Activated T-cell treated with anti-CD3 and anti-CD28 coated beads, Interleukin-2, amount 50 U/mL, for 24 hours (primary cell): ENCODE measurements around the gene TPSG1.
"Not testable (repeated sequence)": the region's sequence is repeated elsewhere in the genome, so short reads cannot be mapped to it uniquely, and the experiment has no call there.

ENCODE experiments used
- DNase-seq: peaks from one replicate; pipeline ENCODE4 v3.0.0-alpha.2; 2020
- H3K27ac Mint-ChIP-seq: 2 replicates; pipeline ENCODE4 v1.8.0; 2020; ENCODE audit warnings: mild to moderate bottlenecking, mixed read lengths
- H3K27me3 Mint-ChIP-seq: 2 replicates; pipeline ENCODE4 v1.8.0; 2020; ENCODE audit warnings: mixed read lengths
- H3K36me3 Mint-ChIP-seq: 2 replicates; pipeline ENCODE4 v1.8.0; 2020; ENCODE audit warnings: low read depth, mixed read lengths
- H3K4me1 Mint-ChIP-seq: 2 replicates; pipeline ENCODE4 v1.8.0; 2020; ENCODE audit warnings: low read depth, mixed read lengths
- H3K4me3 Mint-ChIP-seq: 2 replicates; pipeline ENCODE4 v1.8.0; 2020; ENCODE audit warnings: mild to moderate bottlenecking, moderate library complexity, mixed read lengths
- H3K9me3 Mint-ChIP-seq: 2 replicates; pipeline ENCODE4 v1.8.0; 2020; ENCODE audit warnings: mixed read lengths

Gene TPSG1

DNA sequence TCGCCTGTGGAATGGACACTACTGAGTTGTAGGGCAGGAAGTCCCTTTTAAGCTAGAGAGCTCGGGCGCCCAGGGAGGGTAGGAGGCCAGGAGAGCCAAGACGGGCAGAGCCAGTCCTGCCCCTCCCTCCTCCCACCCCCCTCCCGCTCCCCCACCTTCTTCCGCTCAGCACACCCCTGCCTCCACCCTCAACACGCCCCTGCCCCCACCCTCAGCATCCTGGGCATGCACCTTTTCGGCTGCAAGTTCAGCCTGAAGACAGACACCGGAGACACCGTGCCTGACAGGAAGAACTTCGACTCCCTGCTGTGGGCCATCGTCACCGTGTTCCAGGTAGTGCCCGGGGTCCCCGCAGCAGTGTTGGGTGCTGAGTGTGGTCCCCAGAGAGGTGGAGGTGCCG, 18.3 kb downstream of the TPSG1 start:
- H3K27me3 Mint-ChIP-seq: no peaks in the 10 kb centered on the region
- H3K9me3 Mint-ChIP-seq: no peaks in the 10 kb centered on the region
- H3K4me3 Mint-ChIP-seq: peak overlapping the region; percentile 25
- H3K36me3 Mint-ChIP-seq: no peaks in the 10 kb centered on the region
- H3K4me1 Mint-ChIP-seq: peaks cover 4% of the 10 kb centered on the region
- H3K27ac Mint-ChIP-seq: no peak overlapping the region
- DNase-seq: no peak

DNA sequence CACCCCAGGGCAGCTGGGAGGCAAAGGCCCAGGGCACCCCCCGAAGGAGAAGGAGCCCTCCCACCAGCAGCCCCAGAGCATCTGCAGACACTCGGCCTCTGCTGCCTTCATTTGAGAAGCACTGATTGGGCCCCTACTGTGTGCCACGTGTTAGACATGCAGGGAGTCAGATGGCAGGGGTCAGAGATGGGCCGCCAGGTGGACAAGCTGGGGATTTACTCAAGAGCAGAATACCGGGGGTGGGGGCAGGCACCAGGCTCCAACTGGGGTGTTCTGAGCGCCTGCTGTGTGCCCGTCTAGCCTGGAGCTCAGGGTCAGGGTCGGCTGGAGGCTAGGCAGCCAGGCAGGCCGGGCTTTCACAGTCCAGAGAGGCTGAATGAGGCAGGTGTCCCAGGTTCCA, 18.7 kb downstream of the TPSG1 start:
- no peak for DNase-seq
- H3K36me3 Mint-ChIP-seq: no peaks in the 10 kb centered on the region

DNA sequence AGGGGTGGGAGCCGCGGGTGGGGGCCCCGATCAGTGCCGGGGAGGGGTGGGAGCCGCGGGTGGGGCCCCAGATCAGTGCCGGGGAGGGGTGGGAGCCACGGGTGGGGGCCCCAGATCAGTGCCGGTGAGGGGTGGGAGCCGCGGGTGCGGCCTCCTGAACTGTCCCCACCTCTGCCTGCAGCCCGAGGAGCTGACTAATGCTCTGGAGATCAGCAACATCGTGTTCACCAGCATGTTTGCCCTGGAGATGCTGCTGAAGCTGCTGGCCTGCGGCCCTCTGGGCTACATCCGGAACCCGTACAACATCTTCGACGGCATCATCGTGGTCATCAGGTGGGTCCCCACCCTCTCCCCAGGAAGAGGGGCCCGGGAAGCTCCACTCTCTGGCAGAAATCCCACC, 20.1 kb downstream of the TPSG1 start:
- H3K4me3 Mint-ChIP-seq: no peak overlapping the region
- peaks cover 4% of the 10 kb centered on the region for H3K4me1 Mint-ChIP-seq
- no peaks in the 10 kb centered on the region for H3K9me3 Mint-ChIP-seq
- no peak for DNase-seq
- no peaks in the 10 kb centered on the region for H3K27me3 Mint-ChIP-seq
- no peak overlapping the region for H3K27ac Mint-ChIP-seq
- H3K36me3 Mint-ChIP-seq: no peaks in the 10 kb centered on the region

More for the DNA sequence above, 18.7 kb downstream of the TPSG1 start:
- Mint-ChIP-seq H3K4me1 (peaks cover 4% of the 10 kb centered on the region), H3K4me3 (no peak overlapping the region), H3K27me3 (no peaks in the 10 kb centered on the region), H3K27ac (no peak overlapping the region), H3K9me3 (no peaks in the 10 kb centered on the region)

DNA sequence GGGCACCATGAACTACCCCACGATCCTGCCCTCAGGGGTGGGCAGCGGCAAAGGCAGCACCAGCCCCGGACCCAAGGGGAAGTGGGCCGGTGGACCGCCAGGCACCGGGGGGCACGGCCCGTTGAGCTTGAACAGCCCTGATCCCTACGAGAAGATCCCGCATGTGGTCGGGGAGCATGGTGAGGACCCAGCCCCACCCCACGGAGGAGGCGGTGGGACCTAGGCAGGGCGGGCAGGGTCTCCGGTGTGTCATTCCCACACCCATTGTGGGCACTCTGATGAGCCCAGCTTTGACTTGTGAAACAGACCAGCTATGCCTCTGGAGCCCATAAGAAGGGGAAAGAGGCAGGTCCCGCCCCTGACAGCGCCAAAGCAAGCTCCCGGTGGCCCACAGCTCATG, 22.8 kb downstream of the TPSG1 start:
- H3K4me3 Mint-ChIP-seq: no peak overlapping the region
- no peaks in the 10 kb centered on the region for H3K9me3 Mint-ChIP-seq
- no peaks in the 10 kb centered on the region for H3K4me1 Mint-ChIP-seq
- no peaks in the 10 kb centered on the region for H3K27me3 Mint-ChIP-seq
- DNase-seq: no peak
- no peak overlapping the region for H3K27ac Mint-ChIP-seq
- no peaks in the 10 kb centered on the region for H3K36me3 Mint-ChIP-seq

GRCh38 chr16:1201444-1201843, 23.6 kb downstream of the TPSG1 start:
- Mint-ChIP-seq H3K4me3 (no peak overlapping the region), H3K27ac (no peak overlapping the region), H3K9me3 (no peaks in the 10 kb centered on the region), H3K4me1 (no peaks in the 10 kb centered on the region), H3K27me3 (no peaks in the 10 kb centered on the region), H3K36me3 (no peaks in the 10 kb centered on the region)
- no peak for DNase-seq

- no peaks in the 10 kb centered on the region for H3K36me3 Mint-ChIP-seq
- no peaks in the 10 kb centered on the region for H3K4me1 Mint-ChIP-seq
- H3K27me3 Mint-ChIP-seq: no peaks in the 10 kb centered on the region
- H3K9me3 Mint-ChIP-seq: no peaks in the 10 kb centered on the region
- H3K4me3 Mint-ChIP-seq: no peak overlapping the region
- H3K27ac Mint-ChIP-seq: no peak overlapping the region
- DNase-seq: no peak
Observed at GRCh38 chr16:1200014-1200627, 24.9 kb downstream of the TPSG1 start.

DNA sequence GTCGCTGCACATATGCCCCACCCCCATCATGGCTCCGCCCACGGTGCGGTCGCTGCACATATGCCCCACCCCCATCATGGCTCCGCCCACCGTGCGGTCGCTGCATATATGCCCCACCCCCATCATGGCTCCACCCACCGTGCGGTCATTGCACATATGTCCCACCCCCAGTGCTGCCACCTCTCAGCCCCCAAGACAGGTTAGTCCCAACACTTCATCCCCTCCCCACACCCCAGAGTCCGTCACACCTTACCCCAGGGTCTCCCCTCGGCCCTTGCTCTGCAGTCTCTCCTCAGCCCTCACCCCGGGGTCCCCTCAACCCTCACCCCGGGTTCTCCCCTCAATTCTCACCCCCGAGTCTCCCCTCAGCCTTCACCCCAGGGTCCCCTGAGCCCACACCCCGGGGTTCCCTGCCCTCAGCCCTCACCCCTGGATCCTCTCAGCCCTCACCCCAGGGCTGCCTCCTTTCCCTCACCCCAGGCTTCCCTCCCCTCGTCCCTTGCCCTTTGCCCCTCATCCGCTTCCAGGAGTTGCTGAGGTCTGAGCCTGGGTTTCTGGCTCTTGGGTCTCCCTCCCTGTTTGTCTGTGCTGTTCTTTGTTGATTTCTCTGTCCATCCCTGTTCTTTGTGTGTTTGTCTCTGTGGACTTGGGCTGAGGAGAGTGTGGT, 25.6 kb downstream of the TPSG1 start:
- H3K27ac Mint-ChIP-seq: no peak overlapping the region
- H3K9me3 Mint-ChIP-seq: no peaks in the 10 kb centered on the region
- H3K4me3 Mint-ChIP-seq: no peak overlapping the region
- H3K36me3 Mint-ChIP-seq: no peaks in the 10 kb centered on the region
- H3K27me3 Mint-ChIP-seq: no peaks in the 10 kb centered on the region
- no peak for DNase-seq
- H3K4me1 Mint-ChIP-seq: no peaks in the 10 kb centered on the region

DNA sequence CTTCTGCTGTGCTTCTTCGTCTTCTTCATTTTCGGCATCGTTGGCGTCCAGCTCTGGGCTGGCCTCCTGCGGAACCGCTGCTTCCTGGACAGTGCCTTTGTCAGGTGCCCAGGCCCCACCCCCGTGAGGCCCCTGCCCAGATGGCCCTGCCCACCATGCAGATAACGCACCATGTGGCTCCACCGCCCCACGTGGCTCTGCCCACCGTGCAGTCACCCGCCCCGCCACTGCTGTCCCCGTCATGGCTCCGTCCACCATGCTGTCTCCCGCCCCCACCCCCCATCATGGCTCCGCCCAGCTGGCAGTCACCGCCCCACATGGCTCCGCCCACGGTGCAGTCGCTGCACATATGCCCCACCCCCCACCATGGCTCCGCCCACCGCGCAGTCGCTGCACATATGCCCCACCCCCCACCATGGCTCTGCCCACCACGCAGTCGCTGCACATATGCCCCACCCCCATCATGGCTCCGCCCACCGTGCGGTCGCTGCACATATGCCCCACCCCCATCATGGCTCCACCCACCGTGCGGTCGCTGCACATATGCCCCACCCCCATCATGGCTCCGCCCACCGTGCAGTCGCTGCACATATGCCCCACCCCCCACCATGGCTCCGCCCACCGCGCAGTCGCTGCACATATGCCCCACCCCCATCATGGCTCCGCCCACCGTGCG, 26.3 kb downstream of the TPSG1 start:
- H3K4me1 Mint-ChIP-seq, H3K36me3 Mint-ChIP-seq, H3K9me3 Mint-ChIP-seq, H3K27me3 Mint-ChIP-seq, H3K27ac Mint-ChIP-seq, H3K4me3 Mint-ChIP-seq, DNase-seq: not testable (repeated sequence)

- no peak overlapping the region for H3K27ac Mint-ChIP-seq
Observed at GRCh38 chr16:1198194-1198593, 26.9 kb downstream of the TPSG1 start.

DNA sequence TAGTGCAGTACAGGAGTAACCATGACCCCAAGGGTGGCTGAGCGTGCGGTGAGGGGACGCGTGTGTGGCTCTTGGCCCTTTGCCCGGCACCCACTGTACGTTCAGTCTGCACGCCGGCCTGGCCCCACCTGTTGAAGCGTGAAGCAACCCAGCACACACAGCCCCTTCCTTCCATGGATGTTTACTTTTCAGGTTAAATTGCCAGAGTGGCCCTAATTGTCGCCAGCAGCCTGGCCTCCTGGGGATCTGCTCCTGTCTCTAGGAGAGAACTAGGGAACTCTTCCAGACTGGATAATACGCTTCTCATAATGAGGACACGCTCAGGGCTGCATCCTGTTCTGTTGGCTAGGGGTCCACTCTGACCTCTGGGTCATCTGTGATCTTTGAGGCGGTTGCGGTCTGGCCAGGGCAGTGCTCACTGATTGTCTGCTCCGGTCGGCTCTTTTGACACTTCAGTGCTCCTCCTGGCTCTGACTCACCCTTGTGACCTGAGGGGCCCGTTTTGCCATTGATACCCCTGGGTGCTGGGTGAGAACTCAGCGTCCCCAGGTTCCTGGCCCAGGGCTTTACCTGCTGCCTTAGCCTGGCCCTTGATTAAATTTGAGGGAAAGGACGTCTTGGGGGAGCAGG, 27.7 kb downstream of the TPSG1 start:
- Mint-ChIP-seq H3K27me3 (peaks cover 3% of the 10 kb centered on the region), H3K4me1 (no peaks in the 10 kb centered on the region), H3K27ac (no peak overlapping the region), H3K4me3 (no peak overlapping the region), H3K9me3 (no peaks in the 10 kb centered on the region), H3K36me3 (no peaks in the 10 kb centered on the region)
- DNase-seq: no peak

More at GRCh38 chr16:1198194-1198593, 26.9 kb downstream of the TPSG1 start:
- H3K9me3 Mint-ChIP-seq: no peaks in the 10 kb centered on the region
- H3K36me3 Mint-ChIP-seq: no peaks in the 10 kb centered on the region
- no peak for DNase-seq
- no peak overlapping the region for H3K4me3 Mint-ChIP-seq
- H3K27me3 Mint-ChIP-seq: no peaks in the 10 kb centered on the region
- no peaks in the 10 kb centered on the region for H3K4me1 Mint-ChIP-seq

DNA sequence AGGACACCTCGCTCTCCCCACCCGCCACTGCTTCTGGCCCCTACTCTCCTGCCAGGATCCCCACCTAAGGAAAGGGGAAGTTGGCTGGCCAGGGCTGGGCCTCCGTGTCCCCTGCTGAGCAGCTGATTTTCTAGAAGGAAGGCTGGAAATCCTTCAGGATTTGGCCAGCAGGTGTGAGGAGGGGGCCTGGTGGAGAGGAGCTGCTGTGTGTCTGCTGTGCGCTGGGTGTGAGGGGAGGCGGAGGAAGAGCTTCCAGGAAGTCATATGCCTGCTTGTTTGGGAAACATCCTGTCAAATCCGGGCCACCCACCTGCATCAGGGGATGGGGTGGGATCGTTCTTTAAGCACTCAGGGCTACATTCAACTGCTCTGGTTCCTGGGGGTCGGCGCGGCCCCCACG, 28.6 kb downstream of the TPSG1 start:
- no peak for DNase-seq
- no peak overlapping the region for H3K4me3 Mint-ChIP-seq
- no peaks in the 10 kb centered on the region for H3K36me3 Mint-ChIP-seq
- H3K4me1 Mint-ChIP-seq: no peaks in the 10 kb centered on the region
- H3K27ac Mint-ChIP-seq: no peak overlapping the region
- no peaks in the 10 kb centered on the region for H3K9me3 Mint-ChIP-seq
- peaks cover 3% of the 10 kb centered on the region for H3K27me3 Mint-ChIP-seq

DNA sequence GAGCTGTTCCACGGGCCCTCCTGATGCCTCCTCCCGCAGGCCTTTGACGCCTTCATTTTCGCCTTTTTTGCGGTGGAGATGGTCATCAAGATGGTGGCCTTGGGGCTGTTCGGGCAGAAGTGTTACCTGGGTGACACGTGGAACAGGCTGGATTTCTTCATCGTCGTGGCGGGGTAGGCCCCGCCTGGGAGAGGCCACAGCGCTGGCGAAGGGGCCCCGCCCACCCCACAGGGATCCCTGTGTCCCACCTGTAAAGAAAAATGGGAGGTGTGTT, 29.7 kb downstream of the TPSG1 start:
- DNase-seq: no peak
- Mint-ChIP-seq H3K27ac (no peak overlapping the region), H3K4me1 (no peaks in the 10 kb centered on the region)

GRCh38 chr16:1194665-1195392, 30.2 kb downstream of the TPSG1 start:
- Mint-ChIP-seq H3K36me3 (no peaks in the 10 kb centered on the region), H3K4me1 (no peaks in the 10 kb centered on the region), H3K27me3 (peaks cover 3% of the 10 kb centered on the region), H3K9me3 (no peaks in the 10 kb centered on the region), H3K4me3 (no peak overlapping the region), H3K27ac (no peak overlapping the region)
- peak; percentile 49 for DNase-seq

More for the DNA sequence above, 29.7 kb downstream of the TPSG1 start:
- Mint-ChIP-seq H3K9me3 (no peaks in the 10 kb centered on the region), H3K27me3 (peaks cover 3% of the 10 kb centered on the region), H3K4me3 (no peak overlapping the region), H3K36me3 (no peaks in the 10 kb centered on the region)

DNA sequence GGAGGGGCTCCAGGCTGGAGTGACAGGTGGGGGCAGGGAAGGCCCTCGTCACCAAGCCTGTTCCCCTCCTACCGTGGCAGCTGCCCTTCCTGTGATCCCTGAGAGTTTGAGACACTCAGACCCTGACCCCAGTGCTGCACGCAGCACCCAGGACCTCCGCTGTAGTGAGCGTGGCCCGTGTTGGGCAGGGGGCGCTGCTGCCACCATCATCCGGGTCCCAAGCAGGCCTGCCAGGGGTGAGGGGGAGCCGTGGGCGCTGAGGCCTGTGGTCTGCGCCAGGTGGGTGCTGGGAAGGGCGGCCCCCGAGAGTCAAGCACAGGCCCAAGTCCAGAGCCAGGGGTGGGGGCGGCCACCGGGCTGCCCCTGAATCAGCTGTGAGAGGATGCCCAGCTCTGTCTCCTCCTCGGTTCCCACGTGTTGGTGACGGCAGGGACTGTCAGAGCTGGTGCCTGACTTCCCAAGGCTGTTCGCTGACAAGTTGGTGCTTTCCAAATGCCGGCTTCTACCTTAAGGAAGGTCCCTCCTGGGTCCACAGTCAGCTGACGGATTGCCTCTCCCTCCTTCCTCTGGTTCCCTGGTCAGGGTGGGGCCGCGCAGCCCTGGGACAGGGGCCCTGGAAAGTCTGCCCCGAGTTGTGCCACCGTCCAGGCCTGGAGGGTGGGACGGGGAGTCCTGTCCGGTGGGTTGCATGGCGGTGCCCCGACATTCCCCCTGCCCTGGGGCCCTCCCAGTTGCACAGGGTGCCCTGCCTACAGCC, 31.1 kb downstream of the TPSG1 start:
- no peak for DNase-seq
- no peak overlapping the region for H3K4me3 Mint-ChIP-seq
- H3K4me1 Mint-ChIP-seq: no peaks in the 10 kb centered on the region
- peaks cover 3% of the 10 kb centered on the region for H3K27me3 Mint-ChIP-seq
- no peak overlapping the region for H3K27ac Mint-ChIP-seq
- H3K9me3 Mint-ChIP-seq: no peaks in the 10 kb centered on the region
- no peaks in the 10 kb centered on the region for H3K36me3 Mint-ChIP-seq
